NOMO-1 treated with DMSO at 0.1 percent for 48 hours (cell line): ENCODE measurements around the gene NKX3-2.
"Not testable (repeated sequence)": the region's sequence is repeated elsewhere in the genome, so short reads cannot be mapped to it uniquely, and the experiment has no call there.

Experiments
- DNase-seq: peaks from one replicate; lab custom pipeline; 2025; ENCODE audit not compliant: unreplicated experiment; lab: John Stamatoyannopoulos, UW

Gene NKX3-2

GRCh38 chr4:13543839-13544605 is at the start of gene NKX3-2:
TSS of gene NKX3-2 (minus strand) at chr4:13544508. CDS start at chr4:13544414, 94 bp downstream.
- no peak for DNase-seq

DNA sequence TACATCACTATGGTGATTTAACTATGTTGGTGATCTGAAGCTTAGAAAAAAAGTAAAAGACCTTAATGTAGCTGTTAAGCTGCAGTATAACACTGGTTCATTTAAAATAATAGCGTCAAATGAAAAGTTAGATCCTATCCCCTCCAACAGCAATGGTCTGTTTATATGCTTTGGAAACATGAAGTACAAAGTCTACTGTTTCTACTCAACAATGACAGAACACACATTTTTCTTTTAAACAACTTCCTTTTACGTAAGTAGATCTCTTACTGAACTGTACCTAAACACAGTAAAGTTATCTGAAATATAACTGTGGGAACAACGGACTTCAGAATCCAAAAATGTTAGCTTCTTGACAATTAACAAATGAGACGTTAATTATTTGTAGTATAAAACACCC is 47.9 kb upstream of the NKX3-2 start:
- no peak for DNase-seq

DNA sequence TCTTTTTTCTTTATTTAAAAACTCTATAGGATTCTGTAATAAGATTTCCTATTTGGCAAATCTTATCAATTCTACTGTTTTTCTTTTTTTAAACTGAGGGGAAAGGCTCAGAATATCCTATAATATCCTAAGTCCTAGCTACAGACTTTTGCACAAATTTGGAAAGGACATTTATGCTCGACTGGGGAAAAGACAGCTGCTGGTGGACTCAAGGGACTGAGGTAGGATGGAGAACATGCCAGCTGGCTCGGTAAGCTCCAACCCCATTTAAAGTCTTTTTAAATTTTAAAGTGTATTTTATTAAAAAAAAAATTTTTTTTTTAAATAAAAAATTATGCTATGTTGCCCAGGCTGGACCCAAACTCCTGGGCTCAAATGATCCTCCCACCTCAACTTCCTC is 46.5 kb upstream of the NKX3-2 start:
- no peak for DNase-seq

DNA sequence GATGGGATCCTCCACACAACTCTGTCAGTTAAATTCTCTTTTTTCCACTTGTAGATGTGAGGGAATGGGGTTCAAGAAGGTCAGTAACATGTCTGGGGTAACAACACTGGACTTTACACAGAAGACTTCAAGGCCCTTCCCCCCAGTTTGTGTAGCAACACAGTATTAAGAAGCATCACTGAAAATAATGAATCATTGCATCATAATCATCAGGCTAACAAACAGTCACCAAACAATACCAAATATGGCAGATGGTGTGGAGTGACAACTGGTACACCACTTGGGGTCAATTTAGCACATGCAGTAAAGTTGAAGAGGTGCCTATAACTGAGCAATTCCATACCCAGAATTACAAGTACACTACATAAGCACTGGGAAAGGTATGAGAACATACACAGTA is 44.6 kb upstream of the NKX3-2 start:
- no peak for DNase-seq

DNA sequence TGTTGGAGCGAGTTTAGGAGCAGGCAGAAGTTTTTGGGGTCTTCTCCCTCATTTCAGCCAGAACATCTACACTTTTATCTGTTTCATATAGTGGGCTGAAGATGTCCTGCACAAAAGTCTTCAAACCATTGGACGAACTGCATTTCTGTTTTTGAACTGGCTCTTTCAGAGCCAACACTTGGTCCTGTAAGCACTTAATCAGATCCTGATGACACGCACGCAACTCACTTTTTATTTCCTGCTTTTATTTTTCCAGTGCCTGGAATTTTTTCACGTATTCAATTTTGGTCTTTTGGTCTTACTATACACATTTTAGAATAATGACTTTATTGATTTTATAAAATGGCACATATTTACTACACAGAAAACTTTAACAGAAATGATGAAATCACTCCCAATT is 40.2 kb upstream of the NKX3-2 start:
- no peak for DNase-seq

GRCh38 chr4:13580036-13580435 is 35.7 kb upstream of the NKX3-2 start:
- DNase-seq, result peak; percentile 84

- DNase-seq, result no peak
These were observed 33.4 kb upstream of the NKX3-2 start for GRCh38 chr4:13577660-13578059.

- DNase-seq, result no peak
These were observed 26.6 kb upstream of the NKX3-2 start for GRCh38 chr4:13570916-13571315.

GRCh38 chr4:13567125-13567524 is 22.8 kb upstream of the NKX3-2 start:
- no peak for DNase-seq

- DNase-seq, result no peak
These were observed 18.6 kb upstream of the NKX3-2 start for GRCh38 chr4:13562876-13563275.

GRCh38 chr4:13561673-13562072 is 17.4 kb upstream of the NKX3-2 start:
- DNase-seq, result no peak

- not testable (repeated sequence) for DNase-seq
These were observed 15.8 kb upstream of the NKX3-2 start for GRCh38 chr4:13560111-13560510.

GRCh38 chr4:13559413-13559812 is 15.1 kb upstream of the NKX3-2 start:
- no peak for DNase-seq

DNA sequence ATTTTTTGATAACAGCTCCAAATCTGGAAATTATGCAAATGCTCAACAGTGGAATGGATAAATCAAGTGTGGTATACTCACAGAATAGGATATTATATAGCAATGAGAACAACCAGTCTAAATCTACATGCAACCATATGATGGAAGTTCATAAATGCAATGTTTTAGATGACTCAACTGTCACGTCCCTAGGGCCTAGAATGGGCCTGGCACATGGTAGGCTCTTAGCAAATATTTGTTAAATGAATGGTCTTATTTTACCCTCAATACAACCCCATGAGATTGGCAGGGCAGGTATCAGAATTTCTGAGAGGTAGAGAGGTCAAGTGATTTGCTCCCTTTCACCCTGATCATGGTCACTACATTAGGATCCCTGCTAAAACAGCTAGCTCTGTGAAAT is 14.6 kb upstream of the NKX3-2 start:
- no peak for DNase-seq

DNA sequence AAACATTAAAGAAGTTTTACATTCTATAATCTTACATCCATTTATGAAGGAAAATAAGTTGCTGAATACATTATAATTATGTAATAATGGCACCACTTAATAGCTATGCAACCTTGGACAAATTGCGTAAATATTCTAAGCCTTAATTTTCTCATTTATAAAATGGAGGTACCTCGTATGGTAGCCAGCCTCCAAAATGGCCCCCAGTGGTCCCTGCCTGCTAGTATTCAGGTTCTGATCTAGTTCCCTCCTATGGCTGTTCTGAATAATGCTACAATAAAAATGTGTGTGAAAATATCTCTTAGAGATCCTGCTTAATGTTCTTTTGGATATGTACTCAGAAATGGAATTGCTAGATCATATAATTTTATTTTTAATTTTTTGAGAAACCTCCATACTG is 11.0 kb upstream of the NKX3-2 start:
- DNase-seq, result no peak

GRCh38 chr4:13553081-13553480 is 8.8 kb upstream of the NKX3-2 start:
- DNase-seq, result no peak

DNA sequence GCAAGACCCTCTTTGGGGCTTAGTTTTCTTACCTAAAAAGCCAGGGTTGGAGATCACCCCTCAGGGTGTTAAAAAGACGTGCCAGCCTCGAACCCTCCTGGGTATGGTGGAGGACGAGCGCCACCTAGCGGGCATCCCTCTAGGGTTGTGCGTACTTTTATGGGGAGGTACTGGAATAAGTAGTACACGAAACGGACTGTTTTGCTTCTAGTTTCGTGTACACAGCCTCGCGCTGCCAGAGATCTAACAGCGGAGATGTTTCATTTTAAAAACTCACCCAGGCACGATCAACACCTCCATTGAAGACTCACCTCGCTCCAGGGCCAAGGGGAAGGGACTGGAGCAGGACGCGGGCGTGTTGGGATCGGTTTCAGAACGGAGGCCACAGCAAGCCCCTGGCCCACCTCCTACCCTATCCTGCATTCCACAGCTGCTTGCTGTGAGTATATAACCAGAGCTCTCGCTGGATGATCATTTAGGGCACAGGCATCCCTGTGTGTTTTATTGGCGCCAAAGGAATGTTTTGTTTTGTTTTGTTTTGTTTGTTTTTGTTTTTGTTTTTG is 4.8 kb upstream of the NKX3-2 start:
- DNase-seq, result peak; percentile 73

DNA sequence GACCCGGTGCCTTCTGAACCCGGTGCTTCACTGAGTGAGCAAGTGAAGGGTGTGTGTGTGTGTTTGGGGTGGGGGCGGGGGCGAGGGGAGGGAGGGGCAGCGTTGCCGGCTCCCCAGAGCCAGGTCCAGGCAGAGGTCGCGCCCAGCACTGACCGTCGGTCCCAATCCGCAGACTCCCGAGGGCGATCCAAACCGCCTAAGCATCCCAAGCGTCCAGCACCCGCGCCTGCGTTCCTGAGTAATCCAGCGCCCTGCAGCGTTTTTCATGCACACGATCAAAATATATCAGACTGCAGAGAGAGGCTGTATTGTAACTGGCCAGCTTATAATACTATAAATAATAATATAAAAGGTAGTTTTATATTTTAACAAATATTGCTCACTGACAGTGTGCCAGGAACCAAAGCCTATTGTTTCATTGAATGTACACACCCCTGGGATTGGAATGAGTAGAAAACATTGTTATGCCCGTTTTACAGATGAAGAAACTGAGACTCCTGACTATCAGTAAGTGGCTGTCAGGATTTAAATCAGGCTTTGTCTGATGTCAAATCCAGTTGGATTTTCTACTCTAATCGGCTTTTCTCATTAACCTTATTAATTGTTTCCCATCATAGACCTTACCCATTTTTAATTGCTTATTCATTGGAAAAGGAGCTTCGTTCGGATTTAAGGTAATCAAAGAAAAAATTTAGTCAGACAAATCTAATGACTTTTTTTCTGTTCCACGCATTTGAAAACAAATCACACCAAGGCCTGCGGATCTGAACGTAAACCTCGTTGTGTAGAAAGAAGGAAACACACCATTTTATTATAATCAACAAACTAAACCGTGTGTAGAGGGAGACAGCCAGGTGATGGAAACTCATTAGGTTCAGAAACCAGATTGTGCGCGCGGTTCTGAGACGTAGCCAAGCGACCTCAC is 4.0 kb upstream of the NKX3-2 start:
- DNase-seq, result no peak

DNA sequence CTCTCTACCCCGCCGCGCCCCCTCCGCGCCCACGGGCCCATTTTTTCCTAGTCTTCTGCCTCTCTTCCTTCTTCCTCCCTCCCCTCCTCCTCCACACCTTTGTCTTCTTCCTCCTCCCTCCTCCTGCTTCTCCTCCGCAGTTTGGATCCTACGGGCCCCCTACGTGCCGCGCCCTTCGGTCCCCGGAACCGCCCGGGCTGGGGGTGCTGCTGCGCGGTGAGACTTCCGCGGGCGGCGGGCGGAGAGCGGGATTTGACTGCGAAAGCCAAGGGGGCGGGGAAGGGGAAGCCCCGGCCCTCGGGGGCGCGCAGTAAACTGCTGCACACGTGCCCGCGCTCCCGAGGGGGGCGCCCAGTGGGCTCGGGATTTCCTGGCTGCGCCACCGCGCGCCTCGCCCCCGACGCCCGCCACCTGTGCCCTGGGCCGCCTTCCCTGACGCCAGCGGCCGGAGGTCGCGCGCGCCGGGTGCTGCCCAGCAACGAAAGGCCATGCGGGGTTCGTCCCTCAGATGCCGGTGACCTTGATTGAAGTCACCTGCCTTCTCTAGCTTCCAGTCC is 3.3 kb upstream of the NKX3-2 start:
- no peak for DNase-seq

DNA sequence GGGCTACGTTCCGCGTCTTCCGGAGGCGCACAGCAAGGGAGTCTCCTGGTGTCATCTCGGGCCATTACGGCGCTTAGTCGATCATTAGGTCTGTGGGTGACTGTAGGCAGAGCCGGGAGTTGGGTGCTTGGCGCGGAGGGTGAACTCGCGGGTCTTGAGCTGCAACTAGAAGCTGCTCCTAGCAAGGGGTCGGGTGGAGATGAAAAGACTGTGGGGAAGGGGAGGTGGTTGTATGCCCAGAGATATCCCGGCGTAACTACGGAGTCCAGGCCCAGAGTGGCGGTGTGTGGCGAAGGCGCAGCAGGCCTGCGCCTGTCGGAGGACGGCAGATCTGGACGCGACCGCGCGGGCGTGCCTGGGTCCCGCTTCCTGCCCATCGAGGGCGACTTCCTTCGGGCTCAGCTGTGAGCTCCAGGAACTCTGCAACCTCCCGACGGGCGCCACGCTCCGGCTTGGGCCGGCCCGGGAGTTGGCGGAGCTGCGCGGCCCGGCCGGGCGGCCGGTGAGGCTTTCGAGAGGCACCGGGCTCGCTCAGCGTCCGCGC is 2.7 kb upstream of the NKX3-2 start:
- no peak for DNase-seq
